ENCODE results near the gene SH3D21. TPM values are rescaled to one million over a fixed set of nuclear protein-coding genes. Genes with fewer than 3 reads are reported as not detected.
A peak's percentile ranks its signal among the peaks of the same experiment; 100 is the strongest.

The SH3D21 gene
- total RNA-seq, 2 donors from 2014 or later, result 8.1 to 10.6 TPM

- Histone ChIP-seq H3K27ac (peak overlapping the region; percentile 75 to 87), H3K36me3 (no peaks in the 10 kb centered on the region), H3K4me3 (no peak overlapping the region), H3K27me3 (replicated peaks; ENCODE audit: insufficient read depth) (no peaks in the 10 kb centered on the region), H3K4me1 (replicated peaks) (peaks cover 12% of the 10 kb centered on the region), H3K9me3 (no peaks in the 10 kb centered on the region)
- DNase-seq (ENCODE audit: low spot score), result peak; percentile 61
- 53% methylated on average over 6 of the region's 6 CpGs for WGBS
- TF ChIP-seq, protein P1, sequence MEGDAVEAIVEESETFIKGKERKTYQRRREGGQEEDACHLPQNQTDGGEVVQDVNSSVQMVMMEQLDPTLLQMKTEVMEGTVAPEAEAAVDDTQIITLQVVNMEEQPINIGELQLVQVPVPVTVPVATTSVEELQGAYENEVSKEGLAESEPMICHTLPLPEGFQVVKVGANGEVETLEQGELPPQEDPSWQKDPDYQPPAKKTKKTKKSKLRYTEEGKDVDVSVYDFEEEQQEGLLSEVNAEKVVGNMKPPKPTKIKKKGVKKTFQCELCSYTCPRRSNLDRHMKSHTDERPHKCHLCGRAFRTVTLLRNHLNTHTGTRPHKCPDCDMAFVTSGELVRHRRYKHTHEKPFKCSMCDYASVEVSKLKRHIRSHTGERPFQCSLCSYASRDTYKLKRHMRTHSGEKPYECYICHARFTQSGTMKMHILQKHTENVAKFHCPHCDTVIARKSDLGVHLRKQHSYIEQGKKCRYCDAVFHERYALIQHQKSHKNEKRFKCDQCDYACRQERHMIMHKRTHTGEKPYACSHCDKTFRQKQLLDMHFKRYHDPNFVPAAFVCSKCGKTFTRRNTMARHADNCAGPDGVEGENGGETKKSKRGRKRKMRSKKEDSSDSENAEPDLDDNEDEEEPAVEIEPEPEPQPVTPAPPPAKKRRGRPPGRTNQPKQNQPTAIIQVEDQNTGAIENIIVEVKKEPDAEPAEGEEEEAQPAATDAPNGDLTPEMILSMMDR (IDR thresholded peaks at IDR 0.05), result no peak
- TF ChIP-seq POLR2A (IDR thresholded peaks at IDR 0.05) (no peak), POLR2AphosphoS5 (IDR thresholded peaks at IDR 0.05) (no peak)
- intact Hi-C loops (cut with DNase I), result no loop called here
Observed at GRCh38 chr1:36268981-36269380, 37.2 kb upstream of the SH3D21 start.

GRCh38 chr1:36269408-36269838, 36.7 kb upstream of the SH3D21 start:
- intact Hi-C loops (cut with DNase I), result no loop called here
- peak; percentile 82 for DNase-seq (ENCODE audit: low spot score)
- H3K4me3 ChIP-seq, result no peak overlapping the region
- no peaks in the 10 kb centered on the region for H3K9me3 ChIP-seq
- no peaks in the 10 kb centered on the region for H3K36me3 ChIP-seq
- no peaks in the 10 kb centered on the region for H3K27me3 ChIP-seq (replicated peaks; ENCODE audit: insufficient read depth)
- WGBS, result 33% methylated on average over 2 of the region's 2 CpGs
- H3K27ac ChIP-seq, result peak overlapping the region; percentile 75 to 87
- peaks cover 15% of the 10 kb centered on the region for H3K4me1 ChIP-seq (replicated peaks)
- TF ChIP-seq, protein P1 (IDR thresholded peaks at IDR 0.05), result no peak
- TF ChIP-seq POLR2A (IDR thresholded peaks at IDR 0.05), result no peak
- peak; percentile 80 for TF ChIP-seq POLR2AphosphoS5 (IDR thresholded peaks at IDR 0.05)

GRCh38 chr1:36273024-36273423, 33.1 kb upstream of the SH3D21 start:
- Histone ChIP-seq H3K27ac (peak overlapping the region; percentile 54 to 87), H3K4me1 (replicated peaks) (peaks cover 15% of the 10 kb centered on the region), H3K36me3 (no peaks in the 10 kb centered on the region), H3K9me3 (no peaks in the 10 kb centered on the region), H3K4me3 (no peak overlapping the region), H3K27me3 (replicated peaks; ENCODE audit: insufficient read depth) (no peaks in the 10 kb centered on the region)
- intact Hi-C loops (cut with DNase I), result no loop called here
- TF ChIP-seq POLR2A (IDR thresholded peaks at IDR 0.05) (no peak), POLR2AphosphoS5 (IDR thresholded peaks at IDR 0.05) (no peak)
- TF ChIP-seq, protein P1 (IDR thresholded peaks at IDR 0.05), result no peak
- 75% methylated on average over 5 of the region's 5 CpGs for WGBS
- DNase-seq (ENCODE audit: low spot score), result no peak

- WGBS, result 83% methylated on average over 1 of the region's 1 CpG
- H3K27me3 ChIP-seq (replicated peaks; ENCODE audit: insufficient read depth), result no peaks in the 10 kb centered on the region
- H3K4me1 ChIP-seq (replicated peaks), result peaks cover 12% of the 10 kb centered on the region
- H3K27ac ChIP-seq, result peak overlapping the region in 1 of 2 donors; percentile 87
- TF ChIP-seq, protein P1 (IDR thresholded peaks at IDR 0.05), result no peak
- TF ChIP-seq POLR2AphosphoS5 (IDR thresholded peaks at IDR 0.05) (no peak), POLR2A (IDR thresholded peaks at IDR 0.05) (no peak)
- DNase-seq (ENCODE audit: low spot score), result no peak
- intact Hi-C loops (cut with DNase I), result no loop called here
- no peak overlapping the region for H3K4me3 ChIP-seq
- no peaks in the 10 kb centered on the region for H3K9me3 ChIP-seq
- no peaks in the 10 kb centered on the region for H3K36me3 ChIP-seq
Observed at GRCh38 chr1:36274201-36274600, 32.0 kb upstream of the SH3D21 start.

GRCh38 chr1:36276688-36277087, 29.5 kb upstream of the SH3D21 start:
- 95% methylated on average over 6 of the region's 6 CpGs for WGBS
- H3K36me3 ChIP-seq, result no peaks in the 10 kb centered on the region
- peak overlapping the region in 1 of 2 donors; percentile 24 for H3K27ac ChIP-seq
- no peaks in the 10 kb centered on the region for H3K27me3 ChIP-seq (replicated peaks; ENCODE audit: insufficient read depth)
- TF ChIP-seq, protein P1 (IDR thresholded peaks at IDR 0.05), result no peak
- no peak for TF ChIP-seq POLR2AphosphoS5 (IDR thresholded peaks at IDR 0.05)
- no peak for TF ChIP-seq POLR2A (IDR thresholded peaks at IDR 0.05)
- H3K4me1 ChIP-seq (replicated peaks), result peaks cover 12% of the 10 kb centered on the region
- intact Hi-C loops (cut with DNase I), result no loop called here
- H3K9me3 ChIP-seq, result no peaks in the 10 kb centered on the region
- no peak overlapping the region for H3K4me3 ChIP-seq
- DNase-seq (ENCODE audit: low spot score), result no peak
